Rectal smooth muscle tissue (tissue), 1 donor: Measurements from ENCODE around the gene DLAT.
"Not testable (repeated sequence)": the region's sequence is repeated elsewhere in the genome, so short reads cannot be mapped to it uniquely, and the experiment has no call there.

Experiments
- H3K27ac ChIP-seq: one replicate; pipeline ENCODE4 v1.7.0; 2013; ENCODE audit warnings: low read depth, low read length, inconsistent platforms
- H3K27me3 ChIP-seq: one replicate; pipeline ENCODE4 v1.7.0; 2013; ENCODE audit warnings: low read length; ENCODE audit not compliant: control insufficient read depth, insufficient read depth
- H3K36me3 ChIP-seq: one replicate; pipeline ENCODE4 v1.7.0; 2013; ENCODE audit warnings: low read length; ENCODE audit not compliant: control insufficient read depth, insufficient read depth
- H3K4me1 ChIP-seq: one replicate; pipeline ENCODE4 v1.7.0; 2013; ENCODE audit warnings: low read length; ENCODE audit not compliant: control insufficient read depth, insufficient read depth
- H3K4me3 ChIP-seq: one replicate; pipeline ENCODE4 v1.7.0; 2013; ENCODE audit warnings: low read length
- H3K9ac ChIP-seq: one replicate; pipeline ENCODE4 v1.7.0; 2013; ENCODE audit warnings: low read length

The DLAT gene

DNA sequence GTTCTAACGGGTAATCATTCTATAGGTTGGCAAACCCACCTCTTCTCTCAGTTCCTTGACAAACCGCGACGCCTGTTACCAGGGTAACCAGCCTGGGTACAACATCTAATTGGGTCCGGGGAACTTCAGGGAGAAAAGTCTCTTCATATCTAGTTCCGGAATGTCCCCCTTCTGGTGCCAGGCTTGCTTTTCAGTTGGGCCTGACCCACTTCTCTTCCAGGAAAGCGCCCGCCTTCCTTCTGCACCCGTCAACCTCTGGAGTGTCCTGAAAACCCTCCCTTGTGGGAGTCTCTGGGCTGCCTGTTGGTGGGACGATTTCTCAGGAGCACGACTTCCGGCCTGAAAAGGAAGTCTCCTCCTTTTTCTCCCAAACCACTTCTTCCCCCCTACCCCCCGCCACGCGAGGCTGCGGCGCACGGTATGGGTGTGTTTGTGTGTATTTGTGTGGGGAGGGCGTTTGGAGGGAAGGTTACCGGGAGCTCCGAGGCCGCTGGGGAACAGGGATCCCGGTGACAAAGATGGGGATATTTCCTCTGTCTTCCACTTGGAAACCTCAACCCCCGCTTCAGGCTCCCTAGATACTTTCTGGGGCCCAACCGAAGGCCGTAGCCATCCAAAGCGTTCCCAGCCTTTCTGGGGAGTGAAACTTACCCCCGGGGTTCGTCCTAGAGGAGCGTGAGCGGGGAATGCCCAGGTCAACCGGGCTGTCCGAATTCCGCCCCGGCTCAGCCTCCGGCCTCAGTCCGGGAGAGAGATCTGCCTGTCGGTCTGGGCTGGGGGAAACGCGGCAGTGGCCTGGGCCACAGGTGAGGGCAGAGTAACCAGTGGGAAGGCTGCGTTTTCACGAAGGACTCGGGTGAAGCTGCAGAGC, 49.0 kb downstream of the DLAT start, which contains the start of the genes NKAPD1 and PIH1D2:
NKAPD1 (plus strand) TSS at position 359 of the 871 bp plus-strand sequence. CDS start 1,276 bp downstream, outside the sequence.
PIH1D2 (minus strand) TSS at position 77 of the 871 bp plus-strand sequence. CDS start 843 bp downstream, outside the sequence.
- H3K27me3 ChIP-seq, result no peaks in the 10 kb centered on the region
- H3K4me3 ChIP-seq, result peak within 1 kb of the TSS; percentile 95
- peak within 1 kb of the TSS; percentile 86 for H3K27ac ChIP-seq
- H3K36me3 ChIP-seq, result no peaks in the 10 kb centered on the region
- peak within 1 kb of the TSS; percentile 87 for H3K9ac ChIP-seq
- peaks cover 11% of the 10 kb centered on the region for H3K4me1 ChIP-seq

DNA sequence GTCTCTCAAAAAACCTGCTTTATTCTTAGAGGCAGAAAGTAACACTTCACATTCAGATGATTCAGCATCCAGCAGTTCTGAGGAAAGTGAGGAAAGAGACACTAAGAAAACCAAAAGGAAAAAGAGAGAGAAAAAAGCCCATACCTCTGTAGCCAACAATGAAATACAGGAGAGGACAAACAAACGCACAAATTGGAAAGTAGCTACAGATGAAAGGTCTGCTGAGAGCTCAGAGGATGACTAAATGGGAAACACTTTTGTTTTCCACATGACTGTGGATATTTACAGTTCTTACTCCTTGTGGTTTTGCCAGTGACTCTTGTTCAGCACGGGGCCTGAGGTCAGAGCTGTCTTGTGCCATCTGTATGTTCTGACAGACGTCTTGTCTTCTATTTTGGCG, 57.5 kb downstream of the DLAT start:
- no peak overlapping the region for H3K9ac ChIP-seq
- no peak overlapping the region for H3K4me3 ChIP-seq
- peaks cover 30% of the 10 kb centered on the region for H3K36me3 ChIP-seq
- no peak overlapping the region for H3K27ac ChIP-seq
- H3K27me3 ChIP-seq, result no peaks in the 10 kb centered on the region
- peaks cover 6% of the 10 kb centered on the region for H3K4me1 ChIP-seq

DNA sequence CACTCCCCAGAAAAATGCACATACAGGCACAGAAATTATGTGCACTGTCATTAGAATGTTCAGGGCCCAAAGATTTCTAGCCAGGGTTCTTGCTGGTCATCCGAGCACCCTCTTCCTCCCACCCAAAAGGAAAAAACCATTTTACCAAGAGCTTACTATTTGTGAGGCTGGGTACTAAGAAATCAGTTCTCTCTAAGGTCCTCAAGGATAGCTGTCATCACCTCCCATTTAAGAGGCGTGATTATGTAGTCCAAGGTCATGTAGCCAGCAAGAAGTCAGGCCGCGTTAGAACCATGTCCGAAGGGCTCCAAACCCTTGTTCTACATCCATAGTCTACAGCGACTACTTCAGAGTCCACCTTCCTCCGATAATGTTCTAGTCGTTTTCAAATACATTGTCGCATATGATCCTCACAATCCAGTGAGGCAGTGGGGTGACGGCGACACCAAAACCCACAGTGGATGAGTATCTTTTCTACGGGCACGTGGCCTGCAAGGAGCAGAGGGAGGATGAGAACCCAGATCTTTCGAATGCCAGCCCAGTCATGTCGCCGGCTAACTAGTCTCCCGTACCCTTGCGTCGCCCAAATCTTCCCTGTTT, 60.7 kb downstream of the DLAT start:
- Histone ChIP-seq H3K27ac (peak overlapping the region; percentile 83), H3K9ac (peak overlapping the region; percentile 33), H3K27me3 (no peaks in the 10 kb centered on the region), H3K36me3 (peaks cover 35% of the 10 kb centered on the region), H3K4me1 (peaks cover 18% of the 10 kb centered on the region), H3K4me3 (peak overlapping the region; percentile 89)

DNA sequence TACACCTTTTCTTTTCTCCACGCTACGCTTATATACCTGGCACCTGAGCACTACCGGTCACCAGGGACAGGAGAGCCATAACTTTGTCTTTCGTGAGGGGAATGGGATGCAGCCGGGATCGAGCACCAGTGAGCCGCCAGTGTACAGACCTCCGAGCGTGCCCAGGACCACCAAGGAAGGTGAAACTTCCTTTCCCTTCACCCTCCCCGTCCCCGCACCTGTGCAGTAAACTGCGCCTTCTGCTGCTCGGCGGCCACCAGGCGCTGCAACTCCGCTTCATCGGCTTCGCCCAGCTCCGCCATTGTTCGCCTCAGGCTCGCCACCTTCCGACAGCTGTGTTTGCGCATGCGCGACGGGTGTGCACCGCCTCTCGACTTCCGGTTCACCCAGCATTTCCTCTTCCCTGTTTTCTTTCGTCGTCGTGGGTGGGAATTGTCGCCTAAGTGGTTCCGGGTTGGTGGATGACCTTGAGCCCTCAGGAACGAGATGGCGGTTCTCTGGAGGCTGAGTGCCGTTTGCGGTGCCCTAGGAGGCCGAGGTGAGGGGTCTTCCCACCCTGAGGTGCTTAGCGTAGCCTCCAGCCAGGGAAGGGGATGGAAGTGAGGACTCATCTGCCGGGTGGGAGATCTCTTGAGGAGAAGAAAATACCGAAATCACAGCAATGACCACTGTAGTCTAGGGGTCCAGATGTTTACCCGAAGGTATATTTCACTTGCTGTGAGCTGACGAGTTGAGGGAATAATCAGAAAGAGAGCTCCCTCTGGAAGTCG, 61.4 kb downstream of the DLAT start, which contains the start of the genes SDHD and TIMM8B:
SDHD (plus strand) TSS at position 452 of the 770 bp plus-strand sequence; CDS start at position 487, 35 bp downstream.
TIMM8B (minus strand) TSS at position 335 of the 770 bp plus-strand sequence; CDS start at position 302, 33 bp downstream.
- Histone ChIP-seq H3K4me3 (peak within 1 kb of the TSS; percentile 89), H3K36me3 (peaks cover 38% of the 10 kb centered on the region), H3K27me3 (no peaks in the 10 kb centered on the region), H3K4me1 (peaks cover 18% of the 10 kb centered on the region), H3K27ac (peak within 1 kb of the TSS; percentile 83), H3K9ac (peak within 1 kb of the TSS; percentile 95)

DNA sequence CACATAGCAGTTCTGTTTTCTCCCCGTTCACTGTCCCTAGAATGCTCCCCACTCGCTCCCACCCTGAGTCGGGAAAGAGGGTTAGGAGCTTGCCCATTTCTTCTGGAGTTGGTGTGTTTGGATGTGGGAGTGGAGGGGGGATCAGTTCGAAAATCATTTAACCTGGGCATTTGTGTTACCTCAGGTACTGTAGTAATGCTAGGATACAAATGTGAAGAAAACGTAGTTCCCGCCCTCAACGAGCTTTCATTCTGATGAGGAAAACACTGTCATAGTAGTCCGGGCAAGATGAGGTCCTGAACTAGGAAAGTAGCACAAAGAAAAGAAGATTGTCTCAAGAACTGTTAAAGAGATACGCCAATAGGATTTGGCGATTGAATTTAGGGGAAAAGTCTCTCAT, 62.0 kb downstream of the DLAT start:
- no peaks in the 10 kb centered on the region for H3K27me3 ChIP-seq
- H3K36me3 ChIP-seq, result peaks cover 34% of the 10 kb centered on the region
- H3K4me3 ChIP-seq, result peak overlapping the region; percentile 89
- peaks cover 18% of the 10 kb centered on the region for H3K4me1 ChIP-seq
- H3K27ac ChIP-seq, result peak overlapping the region; percentile 83
- peak overlapping the region; percentile 95 for H3K9ac ChIP-seq

DNA sequence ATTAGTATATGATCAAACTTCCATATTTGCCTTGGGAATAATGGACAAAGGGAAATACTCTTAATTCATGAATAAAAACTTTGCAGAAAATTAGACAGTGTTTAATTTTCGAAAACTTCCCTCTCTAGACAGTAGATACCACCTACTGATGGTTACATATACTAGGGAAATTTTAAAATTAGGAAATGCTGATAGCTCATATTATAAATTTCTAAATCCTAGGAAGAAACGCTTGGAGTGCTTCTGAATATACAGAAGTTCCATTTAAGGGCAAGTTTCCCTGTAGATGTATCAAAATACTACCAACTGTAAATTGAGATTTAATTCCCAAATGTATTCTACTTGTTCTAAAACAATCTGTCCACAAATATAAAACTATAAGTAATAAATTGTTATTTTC, 70.1 kb downstream of the DLAT start:
- H3K4me3 ChIP-seq, H3K27me3 ChIP-seq, H3K27ac ChIP-seq, H3K9ac ChIP-seq, H3K4me1 ChIP-seq: not testable (repeated sequence)
- peaks cover 12% of the 10 kb centered on the region for H3K36me3 ChIP-seq

DNA sequence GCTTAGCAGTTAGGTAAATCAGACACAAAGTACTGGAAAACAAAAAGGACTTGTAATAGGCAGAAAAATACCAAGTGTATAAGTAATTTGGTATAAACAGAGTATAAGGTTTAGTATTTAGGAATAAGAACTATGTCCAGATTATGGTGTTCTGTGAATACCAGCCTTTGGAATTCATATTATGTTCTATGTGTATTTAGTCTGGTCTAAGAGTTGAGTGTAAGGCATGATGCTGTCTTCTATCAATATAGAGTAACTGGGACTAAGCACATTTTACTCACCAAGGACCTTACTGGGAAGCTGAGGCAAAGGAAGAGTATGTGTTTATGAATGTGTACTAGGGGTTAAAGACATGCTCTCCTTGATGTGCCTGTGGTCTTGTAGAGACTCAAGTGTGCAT, 71.0 kb downstream of the DLAT start:
- H3K36me3 ChIP-seq, result peaks cover 11% of the 10 kb centered on the region
- H3K4me1 ChIP-seq, result no peaks in the 10 kb centered on the region
- H3K9ac ChIP-seq, result no peak overlapping the region
- H3K27ac ChIP-seq, result no peak overlapping the region
- no peak overlapping the region for H3K4me3 ChIP-seq
- H3K27me3 ChIP-seq, result no peaks in the 10 kb centered on the region

DNA sequence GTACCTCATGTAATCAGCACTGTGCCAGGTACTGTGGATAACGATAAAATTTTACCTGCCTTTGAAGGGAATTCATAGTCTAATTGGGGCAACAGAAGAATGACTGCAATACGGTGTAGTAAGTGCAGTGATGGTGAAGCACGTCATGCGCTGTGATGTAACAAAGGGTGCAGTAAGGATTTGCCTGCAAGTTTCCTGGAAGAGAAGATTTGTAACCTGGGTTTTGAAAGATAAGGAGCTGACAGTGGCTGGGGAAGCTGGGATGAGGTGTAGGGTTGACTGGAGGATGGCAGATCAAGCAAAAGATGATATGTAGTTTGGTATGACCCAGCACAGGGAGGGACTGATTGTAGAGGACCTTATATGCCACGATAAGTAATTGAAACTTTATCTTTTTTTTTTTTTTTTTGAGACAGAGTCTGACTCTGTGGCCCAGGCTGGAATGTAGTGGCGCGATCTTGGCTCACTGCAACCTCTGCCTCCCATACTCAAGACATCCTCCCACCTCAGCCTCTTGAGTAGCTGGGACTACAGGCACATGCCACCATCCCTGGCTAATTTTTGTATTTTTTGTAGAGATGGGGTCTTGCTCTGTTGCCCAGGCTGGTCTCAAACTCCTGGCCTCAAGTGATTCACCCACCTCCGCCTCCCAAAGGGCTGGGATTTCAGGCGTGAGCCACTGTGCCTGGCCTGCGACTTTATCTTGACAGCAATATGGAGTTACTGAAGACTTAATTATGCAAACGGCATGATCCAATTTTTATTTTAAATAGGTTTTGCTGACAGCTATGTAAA, 72.7 kb downstream of the DLAT start:
- no peak overlapping the region for H3K4me3 ChIP-seq
- no peak overlapping the region for H3K9ac ChIP-seq
- no peak overlapping the region for H3K27ac ChIP-seq
- peaks cover 2% of the 10 kb centered on the region for H3K36me3 ChIP-seq
- no peaks in the 10 kb centered on the region for H3K27me3 ChIP-seq
- no peaks in the 10 kb centered on the region for H3K4me1 ChIP-seq

DNA sequence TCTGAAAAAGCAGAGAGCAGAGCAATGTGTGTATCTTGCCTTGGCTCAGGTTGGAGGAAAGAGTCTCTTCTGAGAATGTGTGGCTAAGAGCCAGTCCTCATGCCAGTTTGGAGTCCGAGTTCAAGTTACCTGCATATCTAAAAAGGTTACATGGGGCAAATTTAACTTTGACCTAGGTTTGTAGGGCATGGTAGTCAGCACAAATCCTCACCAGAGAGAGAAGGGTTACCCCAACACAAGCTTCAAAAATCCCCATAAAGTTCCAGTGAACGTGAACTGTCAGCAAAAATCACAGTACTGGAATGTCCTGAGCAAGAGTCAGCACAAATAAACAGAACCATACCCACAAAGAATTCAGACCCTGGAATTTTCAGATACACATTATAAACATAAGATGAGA, 75.3 kb downstream of the DLAT start:
- Histone ChIP-seq H3K4me1 (no peaks in the 10 kb centered on the region), H3K4me3 (no peak overlapping the region), H3K27ac (no peak overlapping the region), H3K9ac (no peak overlapping the region), H3K27me3 (no peaks in the 10 kb centered on the region), H3K36me3 (peaks cover 2% of the 10 kb centered on the region)

DNA sequence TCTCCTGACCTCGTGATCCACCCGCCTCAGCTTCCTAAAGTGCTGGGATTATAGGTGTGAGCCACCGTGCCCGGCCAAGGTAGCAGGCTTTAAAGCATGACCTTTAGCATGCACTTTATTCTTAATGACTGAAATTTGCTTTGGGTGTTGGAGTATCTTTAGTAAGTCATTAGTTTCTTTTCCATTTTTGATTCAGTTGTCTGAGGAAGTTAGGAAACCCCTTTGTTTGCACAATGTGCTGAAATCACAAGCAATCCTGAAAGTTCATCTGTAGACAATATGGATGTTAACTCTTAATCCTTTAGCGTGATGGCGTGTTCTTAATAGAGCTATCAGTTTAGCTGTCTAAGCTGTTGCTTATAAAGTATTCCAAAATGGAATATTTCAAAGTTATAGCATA, 78.2 kb downstream of the DLAT start:
- no peaks in the 10 kb centered on the region for H3K4me1 ChIP-seq
- H3K4me3 ChIP-seq, result no peak overlapping the region
- no peak overlapping the region for H3K27ac ChIP-seq
- H3K36me3 ChIP-seq, result no peaks in the 10 kb centered on the region
- no peaks in the 10 kb centered on the region for H3K27me3 ChIP-seq
- H3K9ac ChIP-seq, result no peak overlapping the region

DNA sequence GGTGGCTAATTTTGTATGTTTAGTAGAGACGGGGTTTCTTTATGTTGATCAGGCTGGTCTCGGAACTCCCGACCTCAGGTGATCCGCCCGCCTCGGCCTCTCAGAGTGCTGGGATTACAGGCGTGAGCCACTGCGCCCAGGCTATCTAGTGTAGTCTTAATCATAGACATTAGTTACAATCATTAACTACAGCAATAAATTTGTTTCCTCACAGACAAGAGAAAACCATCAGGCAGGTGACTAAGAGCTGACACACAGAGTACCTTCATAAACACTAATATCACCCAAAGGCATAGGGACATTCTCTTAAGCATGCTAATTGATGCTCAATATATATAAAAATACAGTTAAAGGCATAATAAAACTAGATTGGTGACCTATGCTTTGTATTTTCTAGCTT, 80.9 kb downstream of the DLAT start:
- H3K27ac ChIP-seq, result no peak overlapping the region
- H3K4me3 ChIP-seq, result no peak overlapping the region
- no peaks in the 10 kb centered on the region for H3K36me3 ChIP-seq
- no peaks in the 10 kb centered on the region for H3K27me3 ChIP-seq
- H3K9ac ChIP-seq, result no peak overlapping the region
- H3K4me1 ChIP-seq, result no peaks in the 10 kb centered on the region
